Neural crest cell (in vitro differentiated cells): Measurements from ENCODE around the gene SDC3. TPM values are rescaled to one million over a fixed set of nuclear protein-coding genes. Genes with fewer than 3 reads are reported as not detected.

Source experiments
- DNase-seq: peaks from one replicate; pipeline ENCODE4 v3.0.0; 2021; ENCODE audit warnings: low read depth, mixed read lengths, low spot score
- H3K27ac Mint-ChIP-seq: one replicate; pipeline ENCODE4 v1.8.0; 2021; ENCODE audit warnings: mild to moderate bottlenecking, mixed read lengths; ENCODE audit not compliant: unreplicated experiment
- H3K27me3 Mint-ChIP-seq: 2 replicates; pipeline ENCODE4 v1.8.0; 2021; ENCODE audit warnings: low read depth, mild to moderate bottlenecking, mixed read lengths
- H3K36me3 Mint-ChIP-seq: 2 replicates; pipeline ENCODE4 v1.8.0; 2021; ENCODE audit warnings: low read depth, mild to moderate bottlenecking, mixed read lengths
- H3K4me1 Mint-ChIP-seq: 2 replicates; pipeline ENCODE4 v1.8.0; 2021; ENCODE audit warnings: mixed read lengths
- H3K4me3 Mint-ChIP-seq: one replicate; pipeline ENCODE4 v1.8.0; 2021; ENCODE audit warnings: mild to moderate bottlenecking, mixed read lengths
- H3K9me3 Mint-ChIP-seq: 2 replicates; pipeline ENCODE4 v1.8.0; 2021; ENCODE audit warnings: mixed read lengths
- CTCF ChIP-seq: fragments of 200-600 bp; sonication (generic); conservative IDR thresholded peaks from 2 replicates; pipeline ENCODE4 v1.5.0; 2021; ENCODE audit warnings: antibody characterized with exemption, mild to moderate bottlenecking
- total RNA-seq: library from RNA; stranded (reverse); gene quantifications from 2 replicates; pipeline ENCODE4 v1.2.1, GENCODE V29; 2021

The SDC3 gene
- total RNA-seq, 1 donor from 2014 or later = 129 TPM

DNA sequence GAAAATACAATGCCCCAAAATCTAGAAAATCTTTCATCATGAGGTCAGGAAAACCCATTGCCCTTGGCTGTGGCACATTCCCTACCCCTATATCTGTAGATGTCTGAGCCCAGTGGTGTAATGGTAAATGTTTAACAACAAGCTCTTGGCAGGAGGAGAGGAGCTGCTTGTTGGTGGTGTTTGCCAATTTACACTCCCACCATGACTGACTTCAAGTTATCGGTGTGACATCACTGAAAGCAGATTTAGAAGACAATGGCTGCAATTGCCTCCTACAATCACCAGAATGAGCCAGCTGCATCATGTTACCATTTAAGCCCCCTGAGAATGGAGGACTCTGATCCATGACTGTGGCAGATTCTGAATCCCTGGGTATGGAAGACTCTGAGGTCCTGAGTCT lies 70.9 kb downstream of the SDC3 start:
- H3K27ac Mint-ChIP-seq = no peak overlapping the region
- no peak overlapping the region for H3K4me3 Mint-ChIP-seq
- no peaks in the 10 kb centered on the region for H3K36me3 Mint-ChIP-seq
- TF ChIP-seq CTCF = no peak
- DNase-seq = no peak
- peaks cover 40% of the 10 kb centered on the region for H3K4me1 Mint-ChIP-seq
- peaks cover 3% of the 10 kb centered on the region for H3K9me3 Mint-ChIP-seq
- no peaks in the 10 kb centered on the region for H3K27me3 Mint-ChIP-seq

GRCh38 chr1:30834253-30834652 lies 74.3 kb downstream of the SDC3 start:
- no peak for DNase-seq
- peaks cover 7% of the 10 kb centered on the region for H3K9me3 Mint-ChIP-seq
- no peak overlapping the region for H3K27ac Mint-ChIP-seq
- H3K4me1 Mint-ChIP-seq = peaks cover 8% of the 10 kb centered on the region
- no peak for TF ChIP-seq CTCF
- no peaks in the 10 kb centered on the region for H3K36me3 Mint-ChIP-seq
- H3K27me3 Mint-ChIP-seq = no peaks in the 10 kb centered on the region
- H3K4me3 Mint-ChIP-seq = no peak overlapping the region

GRCh38 chr1:30830537-30830936 lies 78.0 kb downstream of the SDC3 start:
- H3K9me3 Mint-ChIP-seq = peaks cover 4% of the 10 kb centered on the region
- no peak for TF ChIP-seq CTCF
- no peaks in the 10 kb centered on the region for H3K4me1 Mint-ChIP-seq
- no peak for DNase-seq
- H3K4me3 Mint-ChIP-seq = no peak overlapping the region
- no peaks in the 10 kb centered on the region for H3K27me3 Mint-ChIP-seq
- no peaks in the 10 kb centered on the region for H3K36me3 Mint-ChIP-seq
- no peak overlapping the region for H3K27ac Mint-ChIP-seq

DNA sequence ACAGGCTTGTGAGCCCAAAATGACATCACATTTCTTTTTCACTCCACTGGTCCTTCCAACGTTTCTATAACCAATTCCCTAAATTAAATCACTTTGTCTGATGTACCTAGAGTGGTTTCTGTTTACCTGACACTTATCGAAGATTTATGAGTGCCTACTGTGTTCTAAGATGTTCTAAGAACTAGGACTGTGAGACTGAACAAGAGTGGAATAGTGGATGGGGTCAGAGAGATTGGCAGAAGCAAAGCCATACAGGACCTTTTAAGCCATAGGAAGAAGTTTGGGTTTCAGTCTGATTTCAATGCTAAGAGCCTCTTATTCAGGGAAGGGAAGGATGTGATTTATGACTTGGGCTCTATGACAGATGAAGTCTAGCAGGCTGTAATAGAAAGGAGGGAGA lies 78.7 kb downstream of the SDC3 start:
- H3K36me3 Mint-ChIP-seq = no peaks in the 10 kb centered on the region
- H3K9me3 Mint-ChIP-seq = peaks cover 4% of the 10 kb centered on the region
- DNase-seq = no peak
- no peaks in the 10 kb centered on the region for H3K27me3 Mint-ChIP-seq
- H3K4me1 Mint-ChIP-seq = peaks cover 5% of the 10 kb centered on the region
- no peak overlapping the region for H3K27ac Mint-ChIP-seq
- H3K4me3 Mint-ChIP-seq = no peak overlapping the region
- no peak for TF ChIP-seq CTCF

DNA sequence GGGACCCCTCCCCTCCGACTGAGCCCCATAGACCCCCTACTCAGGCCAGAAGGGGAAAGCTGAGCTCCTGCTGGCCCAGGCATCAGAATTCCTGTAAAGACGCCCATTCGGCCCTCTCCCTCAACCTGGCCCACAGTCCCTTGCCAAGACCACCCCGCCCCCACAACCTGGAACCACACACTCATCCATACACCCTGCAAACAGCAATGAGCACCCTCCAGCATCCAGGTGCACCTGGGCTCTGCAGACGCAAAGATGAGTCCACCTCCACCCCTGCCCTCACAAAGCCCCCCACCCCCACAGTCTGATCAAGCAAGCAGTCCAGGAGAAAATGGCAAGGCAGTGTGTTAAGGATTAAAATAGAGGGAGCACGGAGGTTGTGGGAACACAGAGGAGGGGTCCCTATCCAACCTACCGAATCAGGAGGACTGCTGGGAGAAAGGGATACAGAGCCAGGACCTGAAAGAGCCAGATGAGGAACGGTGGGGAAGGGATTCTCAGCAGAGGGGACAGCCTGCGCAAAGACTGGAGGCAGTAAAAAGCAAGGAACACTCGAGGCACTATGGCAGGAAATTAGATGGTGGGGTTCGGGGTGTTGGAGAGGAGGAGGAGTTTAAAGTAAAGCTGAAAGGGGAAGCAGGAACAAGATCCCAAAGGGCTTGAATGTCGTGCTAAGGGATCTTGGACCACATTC lies 83.7 kb downstream of the SDC3 start:
- Mint-ChIP-seq H3K4me1 (peaks cover 35% of the 10 kb centered on the region), H3K4me3 (peak overlapping the region; percentile 80), H3K36me3 (no peaks in the 10 kb centered on the region), H3K27me3 (no peaks in the 10 kb centered on the region), H3K27ac (peak overlapping the region; percentile 78), H3K9me3 (peaks cover 2% of the 10 kb centered on the region)
- DNase-seq = no peak
- TF ChIP-seq CTCF = no peak
